AG08396 (cell line): ENCODE results near the gene LDB2.

Experiments used
- DNase-seq: peaks from one replicate; pipeline ENCODE4 v3.0.0; 2012; ENCODE audit warnings: low spot score, mixed read lengths

The LDB2 gene

GRCh38 chr4:16685536-16685935, 212.9 kb downstream of the LDB2 start:
- DNase-seq: no peak

- DNase-seq: no peak
Measured at GRCh38 chr4:16684935-16685334, 213.5 kb downstream of the LDB2 start.

GRCh38 chr4:16684097-16684496, 214.3 kb downstream of the LDB2 start:
- no peak for DNase-seq

GRCh38 chr4:16682975-16683374, 215.5 kb downstream of the LDB2 start:
- no peak for DNase-seq

GRCh38 chr4:16677001-16677944, 221.2 kb downstream of the LDB2 start:
- no peak for DNase-seq

GRCh38 chr4:16676230-16676770, 222.1 kb downstream of the LDB2 start:
- DNase-seq: no peak

GRCh38 chr4:16674082-16674481, 224.4 kb downstream of the LDB2 start:
- DNase-seq: no peak

GRCh38 chr4:16672421-16672820, 226.0 kb downstream of the LDB2 start:
- no peak for DNase-seq

GRCh38 chr4:16671741-16672140, 226.7 kb downstream of the LDB2 start:
- no peak for DNase-seq

GRCh38 chr4:16670727-16671126, 227.7 kb downstream of the LDB2 start:
- no peak for DNase-seq

- DNase-seq: no peak
Measured at GRCh38 chr4:16669036-16669435, 229.4 kb downstream of the LDB2 start.

GRCh38 chr4:16668488-16668887, 230.0 kb downstream of the LDB2 start:
- no peak for DNase-seq

GRCh38 chr4:16667464-16667863, 231.0 kb downstream of the LDB2 start:
- peak; percentile 56 for DNase-seq

- no peak for DNase-seq
Measured at GRCh38 chr4:16665942-16666551, 232.4 kb downstream of the LDB2 start.

GRCh38 chr4:16663732-16664131, 234.7 kb downstream of the LDB2 start:
- no peak for DNase-seq

- DNase-seq: no peak
Measured at GRCh38 chr4:16663307-16663706, 235.1 kb downstream of the LDB2 start.

GRCh38 chr4:16661813-16662212, 236.6 kb downstream of the LDB2 start:
- no peak for DNase-seq

GRCh38 chr4:16660656-16661055, 237.8 kb downstream of the LDB2 start:
- DNase-seq: no peak

- DNase-seq: no peak
Measured at GRCh38 chr4:16659694-16660093, 238.8 kb downstream of the LDB2 start.

- DNase-seq: no peak
Measured at GRCh38 chr4:16659079-16659478, 239.4 kb downstream of the LDB2 start.

GRCh38 chr4:16658183-16658582, 240.3 kb downstream of the LDB2 start:
- no peak for DNase-seq

GRCh38 chr4:16655111-16655510, 243.3 kb downstream of the LDB2 start:
- DNase-seq: no peak

- no peak for DNase-seq
Measured at GRCh38 chr4:16652732-16653305, 245.6 kb downstream of the LDB2 start.
